Neural crest cell (in vitro differentiated cells): ENCODE data around the gene PLCL2. TPM values are rescaled to one million over a fixed set of nuclear protein-coding genes. Genes with fewer than 3 reads are reported as not detected.

Source experiments
- DNase-seq: peaks from one replicate; pipeline ENCODE4 v3.0.0; 2021; ENCODE audit warnings: low read depth, mixed read lengths, low spot score
- H3K27ac Mint-ChIP-seq: one replicate; pipeline ENCODE4 v1.8.0; 2021; ENCODE audit warnings: mild to moderate bottlenecking, mixed read lengths; ENCODE audit not compliant: unreplicated experiment
- H3K27me3 Mint-ChIP-seq: 2 replicates; pipeline ENCODE4 v1.8.0; 2021; ENCODE audit warnings: low read depth, mild to moderate bottlenecking, mixed read lengths
- H3K36me3 Mint-ChIP-seq: 2 replicates; pipeline ENCODE4 v1.8.0; 2021; ENCODE audit warnings: low read depth, mild to moderate bottlenecking, mixed read lengths
- H3K4me1 Mint-ChIP-seq: 2 replicates; pipeline ENCODE4 v1.8.0; 2021; ENCODE audit warnings: mixed read lengths
- H3K4me3 Mint-ChIP-seq: one replicate; pipeline ENCODE4 v1.8.0; 2021; ENCODE audit warnings: mild to moderate bottlenecking, mixed read lengths
- H3K9me3 Mint-ChIP-seq: 2 replicates; pipeline ENCODE4 v1.8.0; 2021; ENCODE audit warnings: mixed read lengths
- CTCF ChIP-seq: fragments of 200-600 bp; sonication (generic); conservative IDR thresholded peaks from 2 replicates; pipeline ENCODE4 v1.5.0; 2021; ENCODE audit warnings: antibody characterized with exemption, mild to moderate bottlenecking
- total RNA-seq: library from RNA; stranded (reverse); gene quantifications from 2 replicates; pipeline ENCODE4 v1.2.1, GENCODE V29; 2021

Gene PLCL2
- total RNA-seq, 1 donor from 2014 or later: 10.5 TPM

- no peak for TF ChIP-seq CTCF
- peaks cover 11% of the 10 kb centered on the region for H3K4me1 Mint-ChIP-seq
- no peaks in the 10 kb centered on the region for H3K27me3 Mint-ChIP-seq
- H3K27ac Mint-ChIP-seq: no peak overlapping the region
- DNase-seq: no peak
- H3K9me3 Mint-ChIP-seq: no peaks in the 10 kb centered on the region
- H3K4me3 Mint-ChIP-seq: no peak overlapping the region
- no peaks in the 10 kb centered on the region for H3K36me3 Mint-ChIP-seq
Observed at GRCh38 chr3:16912400-16913263, 27.9 kb downstream of the PLCL2 start.

- Mint-ChIP-seq H3K9me3 (no peaks in the 10 kb centered on the region), H3K27me3 (no peaks in the 10 kb centered on the region), H3K4me3 (no peak overlapping the region), H3K27ac (no peak overlapping the region), H3K36me3 (no peaks in the 10 kb centered on the region), H3K4me1 (peaks cover 11% of the 10 kb centered on the region)
- no peak for DNase-seq
- no peak for TF ChIP-seq CTCF
Observed at GRCh38 chr3:16913264-16913580, 28.5 kb downstream of the PLCL2 start.

- Mint-ChIP-seq H3K27me3 (no peaks in the 10 kb centered on the region), H3K27ac (peak overlapping the region; percentile 76), H3K36me3 (no peaks in the 10 kb centered on the region), H3K9me3 (no peaks in the 10 kb centered on the region), H3K4me1 (peaks cover 11% of the 10 kb centered on the region), H3K4me3 (no peak overlapping the region)
- no peak for DNase-seq
- no peak for TF ChIP-seq CTCF
Observed at GRCh38 chr3:16916840-16917239, 32.1 kb downstream of the PLCL2 start.

DNA sequence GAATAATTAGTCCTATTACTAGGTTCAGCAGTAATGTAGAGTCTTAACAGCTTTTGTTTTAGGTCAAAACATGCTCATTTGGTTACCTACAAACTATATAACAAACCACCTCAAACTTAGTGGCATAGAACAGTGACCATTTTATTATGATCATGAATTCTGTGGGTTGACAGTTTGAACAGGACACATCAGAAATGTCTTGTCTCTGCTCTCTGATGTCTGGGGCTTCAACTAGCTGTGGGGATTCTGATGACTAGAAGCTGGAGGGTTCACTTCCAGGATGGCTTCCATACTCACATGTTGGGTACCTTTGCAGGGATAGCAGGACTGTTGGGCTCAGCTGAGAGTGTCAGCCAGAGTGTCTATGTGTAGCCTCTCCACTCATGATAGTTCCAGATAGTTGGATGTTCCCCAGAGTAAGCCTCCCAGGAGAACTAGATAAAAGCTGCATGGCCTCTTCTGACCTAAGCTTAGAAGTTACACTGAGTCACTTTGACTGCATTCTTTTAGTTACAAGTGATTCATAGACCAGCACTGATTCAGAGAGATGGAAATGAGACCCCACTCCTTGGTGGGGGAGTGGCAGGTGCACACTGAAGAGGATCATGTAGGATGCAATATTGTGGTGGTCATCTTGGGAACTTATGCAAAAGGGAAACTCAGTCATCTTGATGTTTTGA lies 32.6 kb downstream of the PLCL2 start:
- Mint-ChIP-seq H3K27me3 (no peaks in the 10 kb centered on the region), H3K4me1 (peaks cover 11% of the 10 kb centered on the region), H3K4me3 (no peak overlapping the region), H3K27ac (peak overlapping the region; percentile 76), H3K9me3 (no peaks in the 10 kb centered on the region), H3K36me3 (no peaks in the 10 kb centered on the region)
- TF ChIP-seq CTCF: no peak
- DNase-seq: no peak

DNA sequence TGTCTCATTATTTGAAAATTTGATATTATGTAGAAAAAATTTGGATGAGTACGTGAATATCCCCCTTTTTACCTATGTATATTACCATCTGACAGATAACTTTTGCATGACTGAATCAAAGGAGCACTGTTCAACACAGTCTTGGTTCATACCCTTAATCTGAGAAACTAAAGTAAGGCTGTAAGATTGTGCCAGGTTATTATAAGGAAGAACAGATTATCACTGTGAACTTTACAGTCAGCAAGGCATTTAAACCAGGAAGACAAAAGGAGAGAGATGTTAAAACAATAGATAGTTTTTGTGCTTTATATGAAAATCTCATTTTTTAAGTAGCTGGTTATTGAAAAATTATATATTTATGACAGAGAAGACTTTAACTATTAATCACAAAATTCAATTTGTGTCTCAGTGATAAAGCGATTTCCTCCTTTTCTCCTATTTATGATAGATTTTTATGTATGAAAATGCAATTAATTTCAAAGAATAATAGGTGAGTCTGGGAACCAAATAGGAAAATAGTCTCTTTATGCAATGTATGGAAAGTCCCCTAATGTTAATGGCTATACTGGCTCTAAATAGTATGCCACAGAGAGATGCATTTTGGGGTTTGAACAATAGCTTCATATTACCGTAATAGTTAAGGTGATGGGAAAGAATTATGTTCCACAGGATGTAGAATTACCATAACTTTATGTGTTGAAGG lies 33.4 kb downstream of the PLCL2 start:
- no peak overlapping the region for H3K4me3 Mint-ChIP-seq
- H3K27me3 Mint-ChIP-seq: no peaks in the 10 kb centered on the region
- DNase-seq: no peak
- no peak overlapping the region for H3K27ac Mint-ChIP-seq
- peaks cover 11% of the 10 kb centered on the region for H3K4me1 Mint-ChIP-seq
- no peaks in the 10 kb centered on the region for H3K9me3 Mint-ChIP-seq
- TF ChIP-seq CTCF: no peak
- no peaks in the 10 kb centered on the region for H3K36me3 Mint-ChIP-seq
